ENCODE results near the gene DNAJC13.

The DNAJC13 gene

GRCh38 chr3:132504375-132504933 is 87.2 kb downstream of the DNAJC13 start:
- H3K4me2 ChIP-seq (ENCODE audit: low read length): no peak overlapping the region
- no peaks in the 10 kb centered on the region for H3K9me2 ChIP-seq (replicated peaks; ENCODE audit: control insufficient read depth, low read length)
- H3F3A ChIP-seq (ENCODE audit: control insufficient read depth, insufficient read depth): no peaks in the 10 kb centered on the region
- H3K79me2 ChIP-seq (ENCODE audit: control insufficient read depth, low read length): no peaks in the 10 kb centered on the region
- no peaks in the 10 kb centered on the region for H3K27me3 ChIP-seq (ENCODE audit: control insufficient read depth, low read length)
- no peaks in the 10 kb centered on the region for H3K9me3 ChIP-seq (ENCODE audit: control insufficient read depth, insufficient read depth, low read length)
- no peak overlapping the region for H3K27ac ChIP-seq (ENCODE audit: low read depth, low read length)
- peaks cover 84% of the 10 kb centered on the region for H3K36me3 ChIP-seq (ENCODE audit: control insufficient read depth, low read length)
- TF ChIP-seq EZH2phosphoT487 (IDR thresholded peaks at IDR 0.05; ENCODE audit: borderline replicate concordance, low read length): no peak
- TF ChIP-seq, protein P1, sequence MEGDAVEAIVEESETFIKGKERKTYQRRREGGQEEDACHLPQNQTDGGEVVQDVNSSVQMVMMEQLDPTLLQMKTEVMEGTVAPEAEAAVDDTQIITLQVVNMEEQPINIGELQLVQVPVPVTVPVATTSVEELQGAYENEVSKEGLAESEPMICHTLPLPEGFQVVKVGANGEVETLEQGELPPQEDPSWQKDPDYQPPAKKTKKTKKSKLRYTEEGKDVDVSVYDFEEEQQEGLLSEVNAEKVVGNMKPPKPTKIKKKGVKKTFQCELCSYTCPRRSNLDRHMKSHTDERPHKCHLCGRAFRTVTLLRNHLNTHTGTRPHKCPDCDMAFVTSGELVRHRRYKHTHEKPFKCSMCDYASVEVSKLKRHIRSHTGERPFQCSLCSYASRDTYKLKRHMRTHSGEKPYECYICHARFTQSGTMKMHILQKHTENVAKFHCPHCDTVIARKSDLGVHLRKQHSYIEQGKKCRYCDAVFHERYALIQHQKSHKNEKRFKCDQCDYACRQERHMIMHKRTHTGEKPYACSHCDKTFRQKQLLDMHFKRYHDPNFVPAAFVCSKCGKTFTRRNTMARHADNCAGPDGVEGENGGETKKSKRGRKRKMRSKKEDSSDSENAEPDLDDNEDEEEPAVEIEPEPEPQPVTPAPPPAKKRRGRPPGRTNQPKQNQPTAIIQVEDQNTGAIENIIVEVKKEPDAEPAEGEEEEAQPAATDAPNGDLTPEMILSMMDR (IDR thresholded peaks at IDR 0.05; ENCODE audit: low read depth, low read length, poor library complexity, severe bottlenecking): no peak
- no peaks in the 10 kb centered on the region for H4K20me1 ChIP-seq (ENCODE audit: control insufficient read depth, insufficient read depth, low read depth, low read length)
- H3K4me1 ChIP-seq (ENCODE audit: control insufficient read depth, low read length): no peaks in the 10 kb centered on the region
- no peak overlapping the region for H3K4me3 ChIP-seq (ENCODE audit: low read length)

GRCh38 chr3:132507657-132508056 is 90.4 kb downstream of the DNAJC13 start:
- no peaks in the 10 kb centered on the region for H4K20me1 ChIP-seq (ENCODE audit: control insufficient read depth, insufficient read depth, low read depth, low read length)
- H3K4me1 ChIP-seq (ENCODE audit: control insufficient read depth, low read length): no peaks in the 10 kb centered on the region
- no peak overlapping the region for H3K4me3 ChIP-seq (ENCODE audit: low read length)
- no peaks in the 10 kb centered on the region for H3F3A ChIP-seq (ENCODE audit: control insufficient read depth, insufficient read depth)
- H3K79me2 ChIP-seq (ENCODE audit: control insufficient read depth, low read length): no peaks in the 10 kb centered on the region
- H3K9me2 ChIP-seq (replicated peaks; ENCODE audit: control insufficient read depth, low read length): no peaks in the 10 kb centered on the region
- no peak overlapping the region for H3K4me2 ChIP-seq (ENCODE audit: low read length)
- H3K36me3 ChIP-seq (ENCODE audit: control insufficient read depth, low read length): peaks cover 75% of the 10 kb centered on the region
- H3K27ac ChIP-seq (ENCODE audit: low read depth, low read length): no peak overlapping the region
- no peaks in the 10 kb centered on the region for H3K9me3 ChIP-seq (ENCODE audit: control insufficient read depth, insufficient read depth, low read length)
- no peaks in the 10 kb centered on the region for H3K27me3 ChIP-seq (ENCODE audit: control insufficient read depth, low read length)
- TF ChIP-seq EZH2phosphoT487 (IDR thresholded peaks at IDR 0.05; ENCODE audit: borderline replicate concordance, low read length): no peak
- TF ChIP-seq, protein P1 (IDR thresholded peaks at IDR 0.05; ENCODE audit: low read depth, low read length, poor library complexity, severe bottlenecking): no peak

DNA sequence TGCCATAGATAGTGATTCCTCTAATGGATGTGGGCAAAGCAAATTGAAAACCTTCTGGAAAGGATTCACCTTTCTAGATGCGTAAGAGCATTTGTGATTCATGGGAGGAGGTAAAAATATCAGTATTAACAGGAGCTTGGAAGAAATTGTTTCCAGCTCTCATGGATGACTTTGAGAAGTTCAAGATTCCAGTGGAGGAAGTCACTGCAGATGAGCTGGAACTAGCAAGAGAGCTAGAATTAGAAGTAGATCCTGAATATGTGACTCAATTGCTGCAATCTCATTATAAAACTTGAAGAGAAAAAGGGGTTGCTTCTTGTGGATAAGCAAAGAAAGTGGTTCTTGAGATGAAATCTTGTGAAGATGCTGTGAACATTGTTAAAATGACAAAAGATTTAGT is 91.8 kb downstream of the DNAJC13 start:
- H3F3A ChIP-seq (ENCODE audit: control insufficient read depth, insufficient read depth): no peaks in the 10 kb centered on the region
- H3K9me2 ChIP-seq (replicated peaks; ENCODE audit: control insufficient read depth, low read length): no peaks in the 10 kb centered on the region
- no peaks in the 10 kb centered on the region for H3K79me2 ChIP-seq (ENCODE audit: control insufficient read depth, low read length)
- H4K20me1 ChIP-seq (ENCODE audit: control insufficient read depth, insufficient read depth, low read depth, low read length): no peaks in the 10 kb centered on the region
- H3K27ac ChIP-seq (ENCODE audit: low read depth, low read length): no peak overlapping the region
- H3K27me3 ChIP-seq (ENCODE audit: control insufficient read depth, low read length): no peaks in the 10 kb centered on the region
- no peak for TF ChIP-seq EZH2phosphoT487 (IDR thresholded peaks at IDR 0.05; ENCODE audit: borderline replicate concordance, low read length)
- TF ChIP-seq, protein P1 (IDR thresholded peaks at IDR 0.05; ENCODE audit: low read depth, low read length, poor library complexity, severe bottlenecking): no peak
- no peak overlapping the region for H3K4me2 ChIP-seq (ENCODE audit: low read length)
- H3K4me3 ChIP-seq (ENCODE audit: low read length): no peak overlapping the region
- no peaks in the 10 kb centered on the region for H3K9me3 ChIP-seq (ENCODE audit: control insufficient read depth, insufficient read depth, low read length)
- no peaks in the 10 kb centered on the region for H3K4me1 ChIP-seq (ENCODE audit: control insufficient read depth, low read length)
- H3K36me3 ChIP-seq (ENCODE audit: control insufficient read depth, low read length): peaks cover 75% of the 10 kb centered on the region
